GM23338 (cell line): Measurements from ENCODE around the gene PAPOLB. TPM values are rescaled to one million over a fixed set of nuclear protein-coding genes. Genes with fewer than 3 reads are reported as not detected.

Experiments
- ATAC-seq: fragments of 200-7000 bp; cut with Tn5 transposase; 3 replicates; pipeline ENCODE4 v1.9.1; 2020
- DNase-seq: peaks from one replicate; pipeline ENCODE4 v3.0.0-alpha.2; 2015; ENCODE audit warnings: low spot score
- H2AFZ ChIP-seq: fragments of 200-600 bp; sonication (generic); 2 replicates; pipeline ENCODE4 v1.8.0; 2016; ENCODE audit warnings: antibody characterized with exemption, mild to moderate bottlenecking, moderate library complexity
- H3F3A ChIP-seq: fragments of 200-600 bp; sonication (generic); replicated peaks from 2 replicates; pipeline ENCODE4 v1.8.0; 2017; ENCODE audit warnings: antibody characterized with exemption, mixed run types, low read depth
- H3K27ac ChIP-seq: fragments of 200-600 bp; sonication (generic); 2 replicates; pipeline ENCODE4 v1.6.1; 2016; ENCODE audit warnings: low read depth
- H3K27me3 ChIP-seq: fragments of 200-600 bp; sonication (generic); 2 replicates; pipeline ENCODE4 v1.8.0; 2016; ENCODE audit warnings: mild to moderate bottlenecking, mixed run types, moderate library complexity; ENCODE audit not compliant: insufficient read depth
- H3K36me3 ChIP-seq: fragments of 200-600 bp; sonication (generic); 2 replicates; pipeline ENCODE4 v1.8.0; 2016; ENCODE audit warnings: mild to moderate bottlenecking; ENCODE audit not compliant: insufficient read depth
- H3K4me1 ChIP-seq: fragments of 200-600 bp; sonication (generic); 2 replicates; pipeline ENCODE4 v1.8.0; 2016; ENCODE audit warnings: mild to moderate bottlenecking, moderate library complexity; ENCODE audit not compliant: insufficient read depth
- H3K4me2 ChIP-seq: fragments of 200-600 bp; sonication (generic); 2 replicates; pipeline ENCODE4 v1.7.1; 2017; ENCODE audit warnings: mixed run types
- H3K4me3 ChIP-seq: fragments of 200-600 bp; sonication (generic); 2 replicates; pipeline ENCODE4 v1.6.1; 2016; ENCODE audit warnings: mixed run types
- H3K79me2 ChIP-seq: fragments of 200-600 bp; sonication (generic); replicated peaks from 2 replicates; pipeline ENCODE4 v1.8.0; 2017; ENCODE audit warnings: mild to moderate bottlenecking; ENCODE audit not compliant: insufficient read depth
- H3K9me2 ChIP-seq: fragments of 200-600 bp; sonication (generic); 2 replicates; pipeline ENCODE4 v1.8.0; 2017; ENCODE audit not compliant: insufficient read depth
- H4K20me1 ChIP-seq: fragments of 200-600 bp; sonication (generic); replicated peaks from 2 replicates; pipeline ENCODE4 v1.8.0; 2017; ENCODE audit warnings: mild to moderate bottlenecking; ENCODE audit not compliant: insufficient read depth
- H3K27ac Mint-ChIP-seq: 2 replicates; pipeline ENCODE4 v1.8.0; 2020; ENCODE audit warnings: inconsistent platforms, mild to moderate bottlenecking, moderate library complexity, mixed read lengths
- H3K27me3 Mint-ChIP-seq: 3 replicates; pipeline ENCODE4 v1.8.0; 2022; ENCODE audit warnings: low read depth, mild to moderate bottlenecking, moderate library complexity, mixed read lengths, inconsistent platforms; ENCODE audit not compliant: insufficient read depth, poor library complexity
- H3K36me3 Mint-ChIP-seq: 3 replicates; pipeline ENCODE4 v1.8.0; 2021; ENCODE audit warnings: low read depth, mild to moderate bottlenecking, inconsistent platforms, moderate library complexity, mixed read lengths
- H3K4me1 Mint-ChIP-seq: 3 replicates; pipeline ENCODE4 v1.8.0; 2020; ENCODE audit warnings: mild to moderate bottlenecking, inconsistent platforms, mixed read lengths
- H3K4me3 Mint-ChIP-seq: 3 replicates; pipeline ENCODE4 v1.8.0; 2021; ENCODE audit warnings: moderate library complexity, mild to moderate bottlenecking, inconsistent platforms, mixed read lengths
- H3K9me3 Mint-ChIP-seq: 3 replicates; pipeline ENCODE4 v1.8.0; 2020; ENCODE audit warnings: moderate library complexity, mild to moderate bottlenecking, inconsistent platforms, mixed read lengths
- CREB1 ChIP-seq: fragments of 250-450 bp; sonication (Bioruptor Pico); IDR thresholded peaks from 2 replicates; pipeline ENCODE4 v1.5.0; 2020; ENCODE audit warnings: low read depth, mild to moderate bottlenecking, moderate library complexity
- EZH2 ChIP-seq: fragments of 200-600 bp; sonication (generic); IDR thresholded peaks from one replicate; pipeline ENCODE4 v1.8.0; 2017; ENCODE audit warnings: antibody characterized with exemption, mild to moderate bottlenecking, low read depth; ENCODE audit not compliant: unreplicated experiment
- EZH2phosphoT487 ChIP-seq: fragments of 200-600 bp; sonication (generic); IDR thresholded peaks from one replicate; pipeline ENCODE4 v1.8.1; 2018; ENCODE audit warnings: antibody characterized with exemption; ENCODE audit not compliant: unreplicated experiment
- JUNB ChIP-seq: IDR thresholded peaks from one replicate; pipeline ENCODE4 v1.6.1; 2016; ENCODE audit warnings: antibody characterized with exemption; ENCODE audit not compliant: unreplicated experiment
- NANOG ChIP-seq: IDR thresholded peaks from 2 replicates; pipeline ENCODE4 v1.6.1; 2016; ENCODE audit warnings: antibody characterized with exemption, borderline replicate concordance
- POLR2AphosphoS5 ChIP-seq: IDR thresholded peaks from 2 replicates; pipeline ENCODE4 v1.6.1; 2016; ENCODE audit warnings: antibody characterized with exemption, low read depth
- STAT1 ChIP-seq: IDR thresholded peaks from one replicate; pipeline ENCODE4 v1.6.1; 2016; ENCODE audit warnings: antibody characterized with exemption; ENCODE audit not compliant: unreplicated experiment
- ZNF114 ChIP-seq: fragments of 250-450 bp; sonication (Bioruptor Pico); IDR thresholded peaks from 2 replicates; pipeline ENCODE4 v1.5.0; 2020; ENCODE audit warnings: mild to moderate bottlenecking, moderate library complexity
- ZNF331 ChIP-seq: fragments of 250-450 bp; sonication (Bioruptor Pico); IDR thresholded peaks from 2 replicates; pipeline ENCODE4 v1.5.0; 2020; ENCODE audit warnings: low read depth, mild to moderate bottlenecking, moderate library complexity
- polyA plus RNA-seq: library from polyadenylated mRNA; unstranded; fragments of >200 nt; fragmentation: Nextera tagmentation; extraction: Ambion mirVana; gene quantifications from 2 replicates; pipeline ENCODE4 v1.2.1, GENCODE V29; 2016
- total RNA-seq: library from RNA; depleted of rRNA; stranded (reverse); fragments of >200 nt; shearing (Covaris generic); gene quantifications from 2 replicates; pipeline ENCODE4 v1.2.3, GENCODE V29; 2014
- TF ChIP-seq, protein P1 (sequence below): fragments of 250-450 bp; sonication (Bioruptor Pico); IDR thresholded peaks from 2 replicates; pipeline ENCODE4 v1.5.0; 2020; ENCODE audit warnings: mild to moderate bottlenecking, moderate library complexity
- TF ChIP-seq, protein P2 (sequence below): IDR thresholded peaks from one replicate; pipeline ENCODE4 v1.6.1; 2018; ENCODE audit warnings: antibody characterized with exemption; ENCODE audit not compliant: unreplicated experiment
- TF ChIP-seq, protein P3 (sequence below), 2 experiments: fragments of 200-600 bp in 1 of 2; sonication (generic) in 1 of 2; conservative IDR thresholded peaks; 2 replicates each; pipeline versions ENCODE4 v1.5.1 to v1.6.1; 2016 to 2017; ENCODE audit warnings: antibody characterized with exemption in 2 of 2, low read depth in 2 of 2, mild to moderate bottlenecking in 2 of 2, moderate library complexity in 1 of 2
- TF ChIP-seq, protein P4 (sequence below): IDR thresholded peaks from 2 replicates; pipeline ENCODE4 v1.6.1; 2016; ENCODE audit warnings: antibody characterized with exemption

The PAPOLB gene
- total and polyA plus RNA-seq, 2 experiments from 2014 or later: 0.08 to 0.42 TPM

DNA sequence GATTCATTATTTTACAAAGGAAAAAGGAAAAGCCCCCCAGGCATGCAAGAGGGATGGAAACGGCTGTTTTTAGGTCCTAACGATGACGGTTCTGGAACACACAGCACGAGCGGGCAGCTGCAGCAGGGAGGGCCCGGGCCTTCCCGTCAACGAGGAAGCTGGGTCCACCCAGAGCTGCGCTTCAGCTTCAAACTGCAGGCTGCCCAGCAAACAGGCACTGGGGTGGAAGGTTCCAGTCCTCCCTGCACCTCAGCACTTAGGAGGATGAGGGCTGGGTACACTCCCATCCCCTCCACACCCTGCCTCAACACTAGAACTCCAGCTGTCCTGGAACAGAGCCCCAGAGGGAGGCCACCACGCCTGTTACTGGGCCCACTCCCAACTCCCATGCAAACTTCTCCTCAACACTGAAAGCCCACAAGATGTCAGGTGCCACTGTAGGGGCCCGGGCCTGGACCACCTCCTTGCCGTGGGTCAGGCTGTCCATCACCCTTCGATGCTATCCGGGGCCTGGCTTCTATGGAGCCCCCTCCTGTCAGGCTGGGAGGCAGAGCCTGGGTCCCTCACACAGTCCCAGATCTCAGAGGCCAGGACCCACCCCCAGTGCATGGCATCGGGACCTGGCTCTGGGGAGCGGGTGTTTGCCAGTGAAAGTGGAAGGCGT lies 33.0 kb downstream of the PAPOLB start:
- ATAC-seq: no peak

More for the DNA sequence above, 33.0 kb downstream of the PAPOLB start:
- Histone ChIP-seq H3K79me2 (no peaks in the 10 kb centered on the region), H3K36me3 (no peaks in the 10 kb centered on the region), H3K9me2 (no peaks in the 10 kb centered on the region), H4K20me1 (no peaks in the 10 kb centered on the region), H3K27me3 (no peaks in the 10 kb centered on the region), H3K4me2 (no peak overlapping the region), H3K27ac (no peak overlapping the region), H3K4me1 (no peaks in the 10 kb centered on the region), H3F3A (no peaks in the 10 kb centered on the region), H2AFZ (no peak overlapping the region), H3K4me3 (no peak overlapping the region)
- Mint-ChIP-seq H3K36me3 (no peaks in the 10 kb centered on the region), H3K9me3 (peaks cover 2% of the 10 kb centered on the region; the same call in 1 of the 3 replicates), H3K4me1 (no peaks in the 10 kb centered on the region; the same call in 2 of the 3 replicates), H3K27me3 (peaks cover 15% of the 10 kb centered on the region), H3K27ac (no peak overlapping the region), H3K4me3 (no peak overlapping the region)
- no peak for DNase-seq
- TF ChIP-seq, protein P1, sequence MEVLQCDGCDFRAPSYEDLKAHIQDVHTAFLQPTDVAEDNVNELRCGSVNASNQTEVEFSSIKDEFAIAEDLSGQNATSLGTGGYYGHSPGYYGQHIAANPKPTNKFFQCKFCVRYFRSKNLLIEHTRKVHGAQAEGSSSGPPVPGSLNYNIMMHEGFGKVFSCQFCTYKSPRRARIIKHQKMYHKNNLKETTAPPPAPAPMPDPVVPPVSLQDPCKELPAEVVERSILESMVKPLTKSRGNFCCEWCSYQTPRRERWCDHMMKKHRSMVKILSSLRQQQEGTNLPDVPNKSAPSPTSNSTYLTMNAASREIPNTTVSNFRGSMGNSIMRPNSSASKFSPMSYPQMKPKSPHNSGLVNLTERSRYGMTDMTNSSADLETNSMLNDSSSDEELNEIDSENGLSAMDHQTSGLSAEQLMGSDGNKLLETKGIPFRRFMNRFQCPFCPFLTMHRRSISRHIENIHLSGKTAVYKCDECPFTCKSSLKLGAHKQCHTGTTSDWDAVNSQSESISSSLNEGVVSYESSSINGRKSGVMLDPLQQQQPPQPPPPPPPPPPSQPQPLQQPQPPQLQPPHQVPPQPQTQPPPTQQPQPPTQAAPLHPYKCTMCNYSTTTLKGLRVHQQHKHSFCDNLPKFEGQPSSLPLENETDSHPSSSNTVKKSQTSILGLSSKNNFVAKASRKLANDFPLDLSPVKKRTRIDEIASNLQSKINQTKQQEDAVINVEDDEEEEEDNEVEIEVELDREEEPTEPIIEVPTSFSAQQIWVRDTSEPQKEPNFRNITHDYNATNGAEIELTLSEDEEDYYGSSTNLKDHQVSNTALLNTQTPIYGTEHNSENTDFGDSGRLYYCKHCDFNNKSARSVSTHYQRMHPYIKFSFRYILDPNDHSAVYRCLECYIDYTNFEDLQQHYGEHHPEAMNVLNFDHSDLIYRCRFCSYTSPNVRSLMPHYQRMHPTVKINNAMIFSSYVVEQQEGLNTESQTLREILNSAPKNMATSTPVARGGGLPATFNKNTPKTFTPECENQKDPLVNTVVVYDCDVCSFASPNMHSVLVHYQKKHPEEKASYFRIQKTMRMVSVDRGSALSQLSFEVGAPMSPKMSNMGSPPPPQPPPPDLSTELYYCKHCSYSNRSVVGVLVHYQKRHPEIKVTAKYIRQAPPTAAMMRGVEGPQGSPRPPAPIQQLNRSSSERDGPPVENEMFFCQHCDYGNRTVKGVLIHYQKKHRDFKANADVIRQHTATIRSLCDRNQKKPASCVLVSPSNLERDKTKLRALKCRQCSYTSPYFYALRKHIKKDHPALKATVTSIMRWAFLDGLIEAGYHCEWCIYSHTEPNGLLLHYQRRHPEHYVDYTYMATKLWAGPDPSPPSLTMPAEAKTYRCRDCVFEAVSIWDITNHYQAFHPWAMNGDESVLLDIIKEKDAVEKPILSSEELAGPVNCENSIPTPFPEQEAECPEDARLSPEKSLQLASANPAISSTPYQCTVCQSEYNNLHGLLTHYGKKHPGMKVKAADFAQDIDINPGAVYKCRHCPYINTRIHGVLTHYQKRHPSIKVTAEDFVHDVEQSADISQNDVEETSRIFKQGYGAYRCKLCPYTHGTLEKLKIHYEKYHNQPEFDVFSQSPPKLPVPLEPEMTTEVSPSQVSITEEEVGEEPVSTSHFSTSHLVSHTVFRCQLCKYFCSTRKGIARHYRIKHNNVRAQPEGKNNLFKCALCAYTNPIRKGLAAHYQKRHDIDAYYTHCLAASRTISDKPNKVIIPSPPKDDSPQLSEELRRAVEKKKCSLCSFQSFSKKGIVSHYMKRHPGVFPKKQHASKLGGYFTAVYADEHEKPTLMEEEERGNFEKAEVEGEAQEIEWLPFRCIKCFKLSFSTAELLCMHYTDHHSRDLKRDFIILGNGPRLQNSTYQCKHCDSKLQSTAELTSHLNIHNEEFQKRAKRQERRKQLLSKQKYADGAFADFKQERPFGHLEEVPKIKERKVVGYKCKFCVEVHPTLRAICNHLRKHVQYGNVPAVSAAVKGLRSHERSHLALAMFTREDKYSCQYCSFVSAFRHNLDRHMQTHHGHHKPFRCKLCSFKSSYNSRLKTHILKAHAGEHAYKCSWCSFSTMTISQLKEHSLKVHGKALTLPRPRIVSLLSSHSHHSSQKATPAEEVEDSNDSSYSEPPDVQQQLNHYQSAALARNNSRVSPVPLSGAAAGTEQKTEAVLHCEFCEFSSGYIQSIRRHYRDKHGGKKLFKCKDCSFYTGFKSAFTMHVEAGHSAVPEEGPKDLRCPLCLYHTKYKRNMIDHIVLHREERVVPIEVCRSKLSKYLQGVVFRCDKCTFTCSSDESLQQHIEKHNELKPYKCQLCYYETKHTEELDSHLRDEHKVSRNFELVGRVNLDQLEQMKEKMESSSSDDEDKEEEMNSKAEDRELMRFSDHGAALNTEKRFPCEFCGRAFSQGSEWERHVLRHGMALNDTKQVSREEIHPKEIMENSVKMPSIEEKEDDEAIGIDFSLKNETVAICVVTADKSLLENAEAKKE: no peak
- TF ChIP-seq EZH2 (no peak), EZH2phosphoT487 (no peak), ZNF331 (CRISPR knock-in tag) (no peak), JUNB (no peak), POLR2AphosphoS5 (no peak), ZNF114 (CRISPR knock-in tag) (no peak), STAT1 (no peak), CREB1 (no peak), NANOG (no peak)
- TF ChIP-seq, protein P2, sequence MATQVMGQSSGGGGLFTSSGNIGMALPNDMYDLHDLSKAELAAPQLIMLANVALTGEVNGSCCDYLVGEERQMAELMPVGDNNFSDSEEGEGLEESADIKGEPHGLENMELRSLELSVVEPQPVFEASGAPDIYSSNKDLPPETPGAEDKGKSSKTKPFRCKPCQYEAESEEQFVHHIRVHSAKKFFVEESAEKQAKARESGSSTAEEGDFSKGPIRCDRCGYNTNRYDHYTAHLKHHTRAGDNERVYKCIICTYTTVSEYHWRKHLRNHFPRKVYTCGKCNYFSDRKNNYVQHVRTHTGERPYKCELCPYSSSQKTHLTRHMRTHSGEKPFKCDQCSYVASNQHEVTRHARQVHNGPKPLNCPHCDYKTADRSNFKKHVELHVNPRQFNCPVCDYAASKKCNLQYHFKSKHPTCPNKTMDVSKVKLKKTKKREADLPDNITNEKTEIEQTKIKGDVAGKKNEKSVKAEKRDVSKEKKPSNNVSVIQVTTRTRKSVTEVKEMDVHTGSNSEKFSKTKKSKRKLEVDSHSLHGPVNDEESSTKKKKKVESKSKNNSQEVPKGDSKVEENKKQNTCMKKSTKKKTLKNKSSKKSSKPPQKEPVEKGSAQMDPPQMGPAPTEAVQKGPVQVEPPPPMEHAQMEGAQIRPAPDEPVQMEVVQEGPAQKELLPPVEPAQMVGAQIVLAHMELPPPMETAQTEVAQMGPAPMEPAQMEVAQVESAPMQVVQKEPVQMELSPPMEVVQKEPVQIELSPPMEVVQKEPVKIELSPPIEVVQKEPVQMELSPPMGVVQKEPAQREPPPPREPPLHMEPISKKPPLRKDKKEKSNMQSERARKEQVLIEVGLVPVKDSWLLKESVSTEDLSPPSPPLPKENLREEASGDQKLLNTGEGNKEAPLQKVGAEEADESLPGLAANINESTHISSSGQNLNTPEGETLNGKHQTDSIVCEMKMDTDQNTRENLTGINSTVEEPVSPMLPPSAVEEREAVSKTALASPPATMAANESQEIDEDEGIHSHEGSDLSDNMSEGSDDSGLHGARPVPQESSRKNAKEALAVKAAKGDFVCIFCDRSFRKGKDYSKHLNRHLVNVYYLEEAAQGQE: no peak
- TF ChIP-seq, protein P3, sequence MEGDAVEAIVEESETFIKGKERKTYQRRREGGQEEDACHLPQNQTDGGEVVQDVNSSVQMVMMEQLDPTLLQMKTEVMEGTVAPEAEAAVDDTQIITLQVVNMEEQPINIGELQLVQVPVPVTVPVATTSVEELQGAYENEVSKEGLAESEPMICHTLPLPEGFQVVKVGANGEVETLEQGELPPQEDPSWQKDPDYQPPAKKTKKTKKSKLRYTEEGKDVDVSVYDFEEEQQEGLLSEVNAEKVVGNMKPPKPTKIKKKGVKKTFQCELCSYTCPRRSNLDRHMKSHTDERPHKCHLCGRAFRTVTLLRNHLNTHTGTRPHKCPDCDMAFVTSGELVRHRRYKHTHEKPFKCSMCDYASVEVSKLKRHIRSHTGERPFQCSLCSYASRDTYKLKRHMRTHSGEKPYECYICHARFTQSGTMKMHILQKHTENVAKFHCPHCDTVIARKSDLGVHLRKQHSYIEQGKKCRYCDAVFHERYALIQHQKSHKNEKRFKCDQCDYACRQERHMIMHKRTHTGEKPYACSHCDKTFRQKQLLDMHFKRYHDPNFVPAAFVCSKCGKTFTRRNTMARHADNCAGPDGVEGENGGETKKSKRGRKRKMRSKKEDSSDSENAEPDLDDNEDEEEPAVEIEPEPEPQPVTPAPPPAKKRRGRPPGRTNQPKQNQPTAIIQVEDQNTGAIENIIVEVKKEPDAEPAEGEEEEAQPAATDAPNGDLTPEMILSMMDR (conservative IDR thresholded peaks at IDR 0.05; ENCODE audit: low read depth in 2 of 2): no peak
- TF ChIP-seq, protein P4, sequence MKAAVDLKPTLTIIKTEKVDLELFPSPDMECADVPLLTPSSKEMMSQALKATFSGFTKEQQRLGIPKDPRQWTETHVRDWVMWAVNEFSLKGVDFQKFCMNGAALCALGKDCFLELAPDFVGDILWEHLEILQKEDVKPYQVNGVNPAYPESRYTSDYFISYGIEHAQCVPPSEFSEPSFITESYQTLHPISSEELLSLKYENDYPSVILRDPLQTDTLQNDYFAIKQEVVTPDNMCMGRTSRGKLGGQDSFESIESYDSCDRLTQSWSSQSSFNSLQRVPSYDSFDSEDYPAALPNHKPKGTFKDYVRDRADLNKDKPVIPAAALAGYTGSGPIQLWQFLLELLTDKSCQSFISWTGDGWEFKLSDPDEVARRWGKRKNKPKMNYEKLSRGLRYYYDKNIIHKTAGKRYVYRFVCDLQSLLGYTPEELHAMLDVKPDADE: no peak
